H4 (cell line): Measurements from ENCODE around the gene ZBTB7C. TPM values are rescaled to one million over a fixed set of nuclear protein-coding genes. Genes with fewer than 3 reads are reported as not detected.

Source experiments
- DNase-seq: peaks from one replicate; pipeline ENCODE4 v3.0.0-alpha.2; 2015; ENCODE audit warnings: low spot score
- total RNA-seq: library from RNA; depleted of rRNA; stranded (reverse); fragments of >200 nt; shearing (Covaris generic); gene quantifications from 2 replicates; pipeline ENCODE4 v1.2.3, GENCODE V29; 2014

ZBTB7C gene
- total RNA-seq, 1 experiment from 2014 or later = 1.1 TPM

DNA sequence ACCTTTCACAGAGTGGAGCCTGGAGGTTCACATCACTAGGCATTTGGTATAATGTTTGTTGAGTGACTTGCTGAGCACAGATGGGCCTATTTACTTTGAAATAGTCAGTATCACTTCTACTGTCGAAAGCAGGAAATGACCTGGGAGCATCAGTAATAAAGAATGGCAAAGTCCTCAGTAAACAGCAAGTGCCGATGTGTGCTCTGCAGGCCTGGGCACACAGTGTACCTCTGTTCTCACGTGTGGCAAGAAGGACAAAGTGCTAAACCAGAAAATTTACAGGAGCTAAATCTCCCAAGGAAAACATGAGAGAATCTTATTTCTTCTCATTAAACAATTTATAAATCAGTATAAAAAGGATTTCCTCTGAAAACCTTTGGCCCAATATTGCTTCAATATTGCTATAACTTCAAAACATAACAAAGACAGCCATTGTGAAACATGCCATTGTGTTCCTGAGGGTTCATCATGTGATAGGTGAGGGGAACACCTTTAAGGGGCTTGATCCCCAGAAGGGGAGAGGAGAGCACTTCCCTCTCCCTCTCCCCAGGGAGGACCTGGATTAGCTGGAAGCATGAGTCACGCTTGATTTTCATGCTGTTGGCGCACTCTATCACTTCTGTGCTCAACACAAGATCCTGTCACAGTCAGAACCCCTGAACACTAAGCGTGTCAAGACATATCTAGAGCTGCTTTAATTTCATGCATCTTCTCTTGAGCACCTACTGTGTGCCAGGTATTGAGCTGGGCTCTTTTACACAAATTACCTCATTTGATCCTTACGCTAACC is 347.2 kb downstream of the ZBTB7C start:
- DNase-seq = no peak

DNA sequence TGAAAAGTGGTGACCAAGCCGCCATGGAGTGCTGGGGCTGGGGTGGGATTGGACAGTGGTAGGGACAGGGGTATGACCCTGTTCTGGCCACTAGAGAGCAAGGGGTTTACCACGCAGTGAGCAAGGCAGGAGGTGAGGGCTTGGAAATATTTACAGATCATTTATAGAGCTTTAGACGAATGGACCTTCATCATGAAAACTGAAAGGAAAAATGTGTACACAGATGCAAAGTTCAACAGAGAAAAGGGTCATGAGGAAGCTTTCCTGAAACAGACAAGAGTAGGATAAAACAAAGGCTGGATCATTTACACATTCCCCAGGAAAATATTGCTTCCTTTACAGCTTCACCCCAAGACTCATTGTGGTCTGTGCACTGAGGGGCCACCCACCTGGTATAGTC is 348.2 kb downstream of the ZBTB7C start:
- no peak for DNase-seq

DNA sequence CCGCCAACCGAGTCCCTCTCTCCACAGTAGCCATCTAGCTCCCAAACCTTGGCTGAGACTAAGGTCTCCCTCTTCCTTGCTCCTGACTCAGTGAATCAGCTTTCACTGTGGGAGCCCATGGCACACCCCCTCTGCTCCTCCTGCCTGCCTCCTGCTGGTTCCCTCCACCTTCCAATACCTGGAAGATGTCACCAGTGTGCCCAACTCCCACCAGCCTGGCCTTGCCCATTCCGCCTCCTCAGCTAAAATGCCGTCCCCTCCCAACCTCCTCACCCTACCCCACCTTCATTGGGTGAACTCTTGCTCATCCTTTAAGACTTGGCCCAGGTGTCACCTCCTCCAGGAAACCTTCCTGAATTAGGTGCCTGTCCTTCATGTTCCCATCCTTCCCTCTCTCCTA is 348.8 kb downstream of the ZBTB7C start:
- no peak for DNase-seq

DNA sequence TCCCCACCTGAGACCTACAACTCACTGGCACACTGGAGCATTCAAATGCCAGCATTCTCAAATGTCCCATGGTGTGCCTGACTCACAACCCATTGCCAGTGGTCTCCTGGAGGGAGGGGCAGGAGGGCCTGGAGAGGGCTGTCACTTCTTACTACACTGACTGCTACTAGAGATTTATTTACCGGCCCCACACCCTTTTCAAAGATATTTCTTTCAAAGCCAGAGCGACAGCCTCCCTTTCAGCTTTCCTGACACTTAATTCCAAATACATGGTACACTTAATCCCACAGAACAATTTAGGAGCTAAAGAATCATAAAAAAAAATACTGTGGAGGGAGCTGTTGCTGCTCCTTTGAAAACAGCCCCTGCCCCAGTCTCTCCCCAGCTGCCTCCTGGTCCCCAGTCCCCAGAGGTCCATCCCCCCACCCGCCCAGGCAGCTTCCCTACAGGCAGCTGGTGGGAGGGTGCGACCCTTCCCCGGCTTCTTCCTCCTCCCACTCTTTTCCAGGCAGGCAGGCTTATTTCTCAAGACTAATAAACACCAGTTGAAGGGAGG is 349.6 kb downstream of the ZBTB7C start:
- DNase-seq = no peak

DNA sequence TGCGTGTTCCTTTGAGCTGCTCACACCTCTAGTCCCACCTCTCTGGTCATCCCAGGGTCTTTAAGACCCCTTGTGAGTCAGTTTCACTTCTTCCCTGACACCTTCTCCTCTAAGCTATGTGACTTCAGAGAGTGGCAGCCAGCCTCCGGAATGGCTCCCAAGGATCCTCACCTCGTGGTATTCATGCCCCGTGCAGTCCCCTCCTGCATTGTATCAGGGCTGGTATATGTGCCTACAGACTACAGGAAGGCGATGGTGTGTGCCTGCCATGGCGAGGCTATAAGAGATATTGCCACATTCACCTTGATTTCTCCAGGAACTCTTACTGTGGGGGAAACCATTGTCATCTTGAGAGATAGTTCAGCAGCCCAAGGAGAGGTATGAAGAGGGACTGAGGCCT is 350.7 kb downstream of the ZBTB7C start:
- DNase-seq = no peak

DNA sequence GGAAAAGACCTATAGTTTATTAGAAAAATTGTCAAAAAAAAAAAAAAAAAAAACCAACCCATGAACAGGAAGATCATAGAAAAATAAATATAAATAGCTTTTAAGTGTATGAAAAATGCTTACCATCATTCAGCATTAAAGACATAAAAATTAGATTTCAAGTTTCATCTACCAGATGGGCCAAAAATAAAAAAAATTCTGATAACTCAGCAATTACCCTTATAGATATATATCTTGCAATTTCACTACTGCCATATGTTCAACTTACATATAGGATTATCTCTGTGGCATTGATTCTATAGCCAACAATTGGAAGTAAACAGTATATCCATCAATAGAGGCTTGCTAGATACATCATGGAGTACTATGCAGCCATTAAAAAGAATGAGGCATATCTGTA is 352.2 kb downstream of the ZBTB7C start:
- no peak for DNase-seq

DNA sequence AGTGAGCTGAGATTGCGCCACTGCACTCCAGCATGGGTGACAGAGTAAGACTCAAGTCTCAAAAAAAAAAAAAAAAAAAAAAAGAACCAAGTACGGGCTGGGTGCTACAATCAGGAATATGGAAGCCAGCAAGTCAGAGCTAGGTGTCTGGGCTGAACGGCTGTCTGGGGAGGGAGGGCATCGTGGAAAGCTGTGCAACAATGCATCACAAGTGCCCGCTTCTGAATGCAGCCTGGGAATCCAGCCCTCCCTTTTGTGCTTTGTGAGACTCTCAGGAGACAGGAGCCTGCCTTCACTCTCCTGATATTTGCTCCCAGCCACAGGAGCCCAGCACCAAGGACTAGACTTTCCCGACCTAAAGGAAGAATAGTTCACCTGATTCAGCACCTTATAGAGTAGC is 353.8 kb downstream of the ZBTB7C start:
- DNase-seq = no peak

DNA sequence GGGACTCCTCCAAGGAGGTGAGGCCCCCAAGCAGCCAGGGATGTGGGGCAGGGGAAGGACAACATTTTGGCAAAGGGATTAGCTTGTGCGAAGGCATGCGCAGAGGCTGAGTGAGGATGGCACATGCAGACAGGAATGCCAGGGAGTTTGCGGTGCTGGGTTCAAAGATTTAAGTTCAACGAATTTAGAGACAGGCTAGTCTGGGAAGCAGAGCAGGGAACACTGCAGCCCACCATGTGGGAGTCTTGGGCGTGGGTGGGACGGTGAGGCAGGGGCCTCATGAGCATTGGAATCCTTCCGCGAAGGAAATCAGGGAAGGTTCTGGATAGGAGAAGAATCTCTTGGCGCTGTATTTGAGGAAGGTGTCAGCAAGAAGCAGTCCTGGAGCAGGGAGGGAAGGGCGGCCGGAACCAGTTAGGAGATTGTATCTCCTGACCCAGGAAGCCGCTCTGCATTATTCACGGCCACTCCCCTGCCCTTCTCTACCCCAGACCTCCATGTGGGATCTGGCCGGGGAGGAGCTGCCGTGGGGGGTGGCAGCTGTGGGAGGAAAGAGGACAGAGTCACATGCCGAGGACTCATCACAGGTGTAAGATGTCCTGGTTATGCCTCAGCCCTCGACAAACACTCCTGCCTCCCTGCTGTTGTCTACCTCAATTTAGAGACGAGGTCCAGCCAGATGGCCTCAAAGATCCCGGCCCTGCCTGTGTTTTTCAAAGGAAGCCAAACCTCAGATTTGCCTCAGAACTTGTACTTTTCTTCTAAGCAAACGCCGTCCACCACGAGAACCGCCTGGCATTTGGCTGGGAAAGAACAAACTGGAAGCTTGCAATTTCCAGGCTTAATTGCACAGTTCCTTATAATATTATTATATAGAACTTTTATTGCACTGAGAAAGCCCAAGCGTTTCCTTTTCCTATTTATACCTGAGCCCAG is 355.0 kb downstream of the ZBTB7C start:
- DNase-seq = no peak

DNA sequence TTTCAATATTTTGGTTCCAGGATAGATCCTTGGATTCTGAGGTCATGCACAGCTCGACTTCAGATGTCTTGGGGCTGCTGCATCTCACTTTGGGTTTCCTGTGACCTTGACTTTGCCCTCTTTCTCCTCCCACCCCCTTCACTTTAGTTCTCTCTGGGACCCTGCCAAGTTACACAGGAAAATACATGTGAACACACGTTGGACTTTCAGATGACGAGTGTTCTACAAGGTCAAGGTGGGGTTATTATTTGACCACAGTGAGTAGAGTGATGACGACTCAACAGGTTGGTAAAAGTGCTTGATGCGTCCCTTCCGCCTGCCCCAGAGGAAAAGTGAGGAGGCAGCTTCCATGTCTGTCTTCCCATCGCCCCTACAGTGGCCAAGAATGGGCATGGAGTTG is 356.3 kb downstream of the ZBTB7C start:
- DNase-seq = no peak

DNA sequence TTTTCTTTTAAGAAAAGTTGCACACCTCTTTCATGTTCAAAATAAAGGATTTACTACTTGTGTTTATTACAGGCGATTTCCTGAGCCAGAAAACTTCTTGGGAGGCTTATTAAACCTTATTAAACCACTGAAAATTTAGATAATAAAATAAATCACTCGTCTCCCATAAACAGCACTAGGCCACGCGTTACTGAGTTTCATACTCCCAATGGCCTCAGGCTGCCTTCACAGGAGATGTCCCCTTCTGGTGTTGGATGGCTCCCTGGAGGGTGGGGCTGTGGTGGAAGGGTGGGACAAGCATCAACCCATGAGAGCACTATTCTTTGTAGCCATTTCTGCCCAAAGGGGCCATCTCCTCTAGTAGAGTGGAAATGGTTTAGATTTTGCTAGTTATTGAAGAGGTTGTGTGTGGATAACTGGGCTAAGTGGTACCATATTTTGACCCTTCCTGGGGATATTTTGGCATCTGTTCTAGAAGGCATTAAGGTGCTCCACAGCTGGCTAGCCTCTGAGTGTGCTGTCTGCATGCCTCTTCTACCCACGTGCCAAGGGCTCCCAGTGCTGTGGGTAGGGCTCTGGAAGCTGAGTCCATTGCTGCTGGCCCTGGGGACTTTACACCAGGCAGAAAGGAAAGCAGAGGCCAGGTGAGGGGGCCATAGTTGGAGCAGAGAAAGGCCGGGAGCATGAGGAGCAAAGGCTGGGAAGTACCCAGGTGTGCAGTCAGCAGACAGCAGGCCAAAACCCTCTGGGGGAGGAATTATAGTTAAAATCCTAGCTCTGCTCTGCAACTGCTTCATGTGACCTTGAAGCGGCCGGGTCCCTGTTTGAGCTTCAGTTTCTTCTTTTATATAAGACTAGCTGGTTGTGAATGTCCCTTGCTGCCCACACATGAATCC is 357.0 kb downstream of the ZBTB7C start:
- DNase-seq = no peak

DNA sequence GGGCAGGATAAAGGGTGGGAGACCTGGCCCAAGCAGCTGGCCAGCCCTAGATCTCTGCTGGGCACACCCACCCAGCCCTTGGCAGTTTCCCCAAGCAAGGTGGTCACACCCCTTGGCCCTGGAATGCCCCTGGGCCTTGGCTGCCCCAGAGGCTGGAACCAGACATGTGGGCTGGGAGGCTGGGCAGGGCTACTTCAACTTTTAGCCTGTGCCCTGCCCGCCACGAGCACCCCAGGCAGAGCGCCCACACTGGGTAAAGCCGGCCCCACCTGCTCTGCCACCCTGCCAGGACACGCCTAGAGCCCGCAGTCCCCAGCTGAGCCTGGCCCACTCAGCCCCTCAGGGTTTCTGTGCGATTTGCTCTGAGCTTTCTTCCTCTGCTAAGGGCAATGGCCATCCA is 359.0 kb downstream of the ZBTB7C start:
- DNase-seq = no peak

DNA sequence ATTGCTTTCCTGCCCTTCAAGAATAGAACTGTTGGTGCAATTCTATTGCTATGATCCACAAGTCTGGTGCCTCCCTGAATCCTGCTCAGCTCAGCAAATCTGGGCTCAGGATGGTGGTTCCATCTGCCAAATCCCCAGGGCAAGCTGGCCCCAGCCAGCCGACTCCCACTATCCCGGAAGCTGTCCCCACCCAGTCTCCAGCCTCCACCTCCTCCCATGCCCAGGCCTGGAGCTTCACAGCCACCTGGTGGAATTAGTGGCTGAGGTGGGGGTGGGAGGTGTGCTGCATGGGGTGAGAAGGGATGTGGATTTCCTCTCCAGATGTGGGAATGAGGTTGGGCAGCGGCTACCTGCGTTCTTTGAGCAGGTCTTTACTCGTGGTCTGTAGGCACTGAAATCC is 359.4 kb downstream of the ZBTB7C start:
- DNase-seq = no peak

DNA sequence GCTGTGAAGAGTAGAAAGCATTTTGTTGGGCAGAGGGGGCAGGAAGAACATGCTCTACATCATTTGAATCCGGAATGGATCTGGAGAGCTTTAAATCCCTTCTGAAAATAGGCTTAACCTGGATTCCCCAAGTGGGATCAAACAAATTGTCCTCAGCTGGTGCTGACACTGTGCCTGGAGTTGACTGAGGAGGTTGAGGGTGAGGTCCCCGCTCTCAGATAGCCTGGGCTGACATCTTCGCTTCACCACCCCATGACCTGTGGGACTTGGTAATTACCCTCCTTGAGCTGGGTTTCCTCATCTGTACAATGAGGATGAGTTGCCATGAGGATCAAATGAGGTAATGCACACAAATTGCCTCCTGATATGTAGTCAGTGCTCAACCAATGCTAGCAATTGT is 360.9 kb downstream of the ZBTB7C start:
- DNase-seq = no peak

DNA sequence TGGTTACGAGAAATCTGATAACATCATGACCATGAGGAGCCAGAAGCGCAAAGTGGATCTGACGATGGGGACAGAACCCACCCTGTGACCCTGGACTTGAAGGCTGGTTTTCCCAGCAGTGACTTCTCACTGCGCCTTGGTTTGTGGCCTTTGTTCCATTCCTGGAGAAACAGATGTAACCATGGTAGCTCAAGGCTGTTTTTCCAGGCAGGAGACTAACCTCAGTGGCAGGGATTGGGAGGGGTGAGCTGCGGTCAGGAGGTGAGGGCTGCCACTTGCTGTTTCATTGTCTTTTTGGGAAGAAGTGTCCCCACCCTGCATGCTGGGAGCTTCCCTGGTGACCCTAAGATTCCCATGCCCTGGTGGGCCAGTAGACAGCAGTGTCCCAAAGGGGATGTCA is 362.3 kb downstream of the ZBTB7C start:
- no peak for DNase-seq

DNA sequence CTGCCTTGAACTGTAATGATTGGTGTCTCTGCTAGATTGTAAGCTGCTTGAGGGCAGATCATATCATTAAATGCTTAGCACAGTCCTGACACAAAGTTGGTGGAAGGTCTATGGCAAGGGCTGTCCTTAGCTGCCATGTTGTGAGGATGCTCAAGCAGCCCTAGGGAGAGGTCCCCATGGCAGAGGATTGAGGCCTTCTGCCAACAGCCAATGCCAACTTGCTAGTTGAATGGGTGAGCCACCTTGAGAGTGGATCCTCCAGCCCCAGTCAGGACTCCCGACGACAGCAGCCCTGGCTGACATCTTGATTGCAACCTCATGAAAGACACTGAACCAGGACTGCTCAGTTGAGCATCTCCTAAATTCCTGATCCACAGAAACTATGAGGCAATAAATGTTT is 363.4 kb downstream of the ZBTB7C start:
- no peak for DNase-seq

DNA sequence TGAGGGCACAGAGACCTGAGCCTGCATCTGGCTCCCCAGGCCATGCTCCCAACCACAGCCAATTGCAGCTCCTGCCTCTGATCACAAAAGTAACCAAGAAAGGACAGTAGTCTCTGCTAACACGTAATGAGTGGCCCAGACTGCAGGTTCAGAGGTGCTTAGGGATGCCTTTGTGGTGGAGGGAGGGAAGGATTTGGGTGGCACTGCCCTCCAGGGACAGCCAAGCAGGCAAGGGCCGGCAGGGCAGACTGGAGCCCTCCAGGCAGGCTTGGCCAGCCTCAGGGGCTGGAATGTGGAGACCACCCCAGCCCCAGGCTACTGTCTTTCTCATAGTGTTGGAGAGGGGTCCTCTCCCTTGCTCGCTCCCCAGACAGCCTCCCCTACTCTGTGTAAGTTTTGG is 364.2 kb downstream of the ZBTB7C start:
- DNase-seq = no peak

DNA sequence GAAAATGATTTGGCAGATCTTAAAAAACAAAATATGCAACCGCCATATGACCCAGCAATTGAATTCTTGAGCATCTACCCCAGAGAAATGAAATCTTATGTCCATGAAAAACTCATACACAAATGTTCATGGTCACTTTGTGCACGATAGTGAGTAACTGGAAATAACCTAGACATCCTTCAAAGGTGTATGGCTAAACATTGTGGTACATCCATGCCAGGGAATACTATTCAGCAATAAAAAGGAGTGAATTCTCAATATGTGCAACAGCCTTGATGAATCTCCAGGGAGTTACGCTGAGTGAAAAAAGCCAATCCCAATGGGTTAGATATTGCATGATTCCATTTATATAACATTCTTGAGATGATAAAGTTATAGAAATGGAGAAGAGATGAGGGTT is 366.0 kb downstream of the ZBTB7C start:
- DNase-seq = no peak

DNA sequence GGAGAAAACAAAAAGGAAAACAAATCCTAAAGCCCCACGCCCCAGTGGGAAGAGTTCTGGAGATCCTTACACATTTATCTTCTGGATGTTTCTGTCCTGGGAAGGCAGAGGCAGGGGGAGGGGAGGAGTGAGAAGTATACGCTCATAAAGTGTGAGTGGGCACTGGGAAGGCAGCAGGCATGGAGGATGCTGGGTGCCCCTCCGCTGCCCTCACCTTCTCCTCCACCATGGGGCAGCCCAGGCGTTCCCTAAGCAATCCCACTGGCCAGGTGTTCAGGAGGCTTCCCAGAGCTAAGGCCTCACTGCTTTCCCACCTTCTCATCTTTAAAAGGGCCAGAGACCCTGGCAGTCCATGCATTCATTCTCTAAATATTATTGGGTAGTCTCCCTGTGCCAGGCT is 366.8 kb downstream of the ZBTB7C start:
- DNase-seq = no peak

DNA sequence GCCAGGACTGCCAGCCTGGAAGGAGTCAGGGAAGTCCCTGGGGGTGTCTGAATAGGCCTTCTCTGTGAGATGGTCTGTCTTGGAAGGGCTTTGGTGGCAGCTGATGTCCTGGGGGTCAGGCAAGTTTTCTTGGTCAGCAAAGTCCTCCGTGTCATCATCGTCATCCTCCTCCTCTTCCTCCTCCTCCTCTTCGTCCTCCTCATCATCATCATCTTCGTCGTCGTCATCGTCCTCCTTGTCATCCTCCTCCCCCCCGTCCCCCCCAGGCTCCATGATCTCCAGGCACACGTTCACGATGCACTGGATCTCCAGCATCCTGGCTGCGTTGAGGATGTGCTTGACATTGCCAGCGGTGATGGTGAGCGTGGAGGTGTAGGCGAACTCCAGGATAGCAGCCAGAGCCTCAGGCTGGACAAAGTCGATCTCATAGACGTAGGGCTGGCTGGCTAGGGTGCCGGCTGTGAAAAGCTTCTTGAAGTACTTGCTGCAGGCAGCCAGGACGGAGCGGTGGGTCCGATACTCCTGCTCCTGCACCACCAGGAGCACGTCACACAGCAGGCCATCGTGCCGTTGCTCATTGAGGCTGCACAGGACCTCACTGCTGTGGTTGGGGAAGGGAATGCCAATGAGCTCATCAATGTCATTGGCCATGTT is 368.6 kb downstream of the ZBTB7C start:
- no peak for DNase-seq

DNA sequence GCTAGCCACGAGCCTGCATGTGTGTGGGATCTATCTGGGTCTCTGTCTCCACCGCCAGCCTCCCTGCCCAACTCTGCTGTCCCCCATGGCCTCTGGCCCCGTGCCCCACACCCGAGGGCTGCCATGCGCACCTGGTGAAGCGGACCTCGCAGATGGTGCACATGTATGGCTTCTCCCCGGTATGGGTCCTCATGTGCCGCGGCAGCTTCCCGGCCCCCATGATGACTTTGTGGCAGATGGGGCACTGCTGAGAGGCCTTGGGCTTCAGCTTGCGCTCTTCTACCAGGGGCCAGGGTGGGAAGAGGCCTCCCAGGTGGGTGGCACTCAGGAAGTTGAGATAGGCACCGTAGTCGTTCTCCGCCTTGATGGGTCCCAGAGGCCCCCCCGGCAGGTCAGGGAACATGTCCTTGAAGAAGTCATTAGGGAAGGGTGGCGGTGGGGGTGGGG is 369.4 kb downstream of the ZBTB7C start:
- DNase-seq = no peak

DNA sequence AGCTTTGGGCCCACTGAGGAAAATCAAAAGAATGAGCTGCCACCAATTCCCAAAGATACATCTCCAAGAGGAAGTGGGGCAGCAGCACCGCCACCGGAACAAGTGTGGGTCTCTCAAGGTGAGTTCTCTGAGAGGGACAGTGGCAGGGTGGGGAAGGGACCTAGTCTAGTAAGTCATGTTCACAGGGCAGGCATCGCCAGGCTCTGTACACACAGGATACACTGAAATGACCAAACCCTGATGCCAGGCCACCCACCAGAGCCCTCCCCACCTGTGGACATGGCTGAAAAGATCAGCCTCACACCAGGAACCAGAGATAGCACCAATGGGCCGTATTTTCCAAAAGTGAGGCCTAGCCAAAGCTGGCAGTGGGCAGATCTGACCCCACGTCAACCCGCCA is 370.5 kb downstream of the ZBTB7C start:
- no peak for DNase-seq
